HG02938 (cell line): ENCODE results near the gene PRRT1.

Experiments used
- ATAC-seq: cut with Tn5 transposase; IDR thresholded peaks from one replicate; pipeline ENCODE4 v1.9.1; 2021; ENCODE audit warnings: mild to moderate bottlenecking, moderate library complexity; ENCODE audit not compliant: unreplicated experiment

Gene PRRT1

DNA sequence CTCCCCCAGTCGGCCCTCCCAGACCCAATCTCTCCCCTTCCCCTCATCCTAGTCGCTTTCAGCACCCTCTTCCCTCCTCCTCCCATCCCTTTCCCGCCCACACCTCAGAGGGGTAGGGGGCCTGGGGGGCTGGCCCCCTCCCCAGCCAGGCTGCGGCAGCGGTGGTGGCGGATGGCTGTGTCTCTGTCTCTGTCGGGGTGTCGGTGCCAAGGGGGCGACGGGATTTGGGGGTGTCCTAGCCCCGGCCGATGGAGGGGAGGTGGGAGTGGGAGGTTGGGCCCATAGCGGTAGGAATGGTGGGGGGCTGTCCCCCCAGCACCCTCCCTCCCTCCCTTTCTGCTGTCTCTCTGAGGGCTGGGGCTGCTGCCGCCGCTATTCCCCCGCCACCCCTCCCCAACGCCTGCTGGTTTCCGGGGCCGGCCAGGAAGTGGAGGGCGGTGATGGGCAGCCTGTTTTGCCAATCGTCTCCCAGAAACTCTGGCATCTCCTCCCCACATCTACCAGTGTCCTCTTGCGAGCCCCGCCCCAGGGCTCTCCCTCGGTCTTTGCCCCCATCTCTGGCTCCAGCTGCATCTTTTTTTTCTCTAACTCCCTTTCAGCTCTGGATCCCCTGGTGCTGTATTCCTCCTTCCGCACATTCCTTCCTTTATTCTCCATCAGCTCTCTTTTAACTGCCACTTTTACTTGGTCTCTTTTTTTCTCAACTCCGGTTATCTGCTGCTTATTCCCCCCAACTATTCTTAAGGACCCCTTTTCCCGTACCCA, 24.2 kb upstream of the PRRT1 start, which contains the start of gene AGPAT1:
Gene AGPAT1 (minus strand): TSS at position 374 of the 765 bp plus-strand sequence. CDS start 4,588 bp downstream, outside the sequence.
- no peak for ATAC-seq

GRCh38 chr6:32175322-32175710, 23.6 kb upstream of the PRRT1 start:
- ATAC-seq, result no peak

GRCh38 chr6:32174416-32174815, 22.7 kb upstream of the PRRT1 start:
- ATAC-seq, result no peak

- ATAC-seq, result no peak
Measured at GRCh38 chr6:32173051-32173727, 21.4 kb upstream of the PRRT1 start.

DNA sequence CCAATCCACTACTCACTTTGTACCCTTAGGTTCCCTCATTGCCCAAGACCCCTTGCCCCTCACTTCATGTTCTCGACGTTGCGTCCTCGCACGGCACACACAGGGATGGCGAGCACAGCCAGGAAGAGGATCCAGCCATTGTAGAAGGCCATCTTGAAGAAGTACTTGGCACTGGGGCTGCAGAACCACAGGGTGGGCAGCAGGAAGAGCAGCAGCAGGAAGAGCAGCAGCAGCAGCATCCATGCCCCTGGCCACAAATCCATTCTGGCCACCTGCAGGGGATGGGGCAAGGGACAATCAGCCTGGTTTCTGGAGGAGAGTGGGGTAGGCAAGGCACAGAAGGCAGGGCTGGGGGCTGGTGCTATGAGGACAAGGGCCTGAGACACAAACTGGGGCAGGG, 19.5 kb upstream of the PRRT1 start:
- ATAC-seq, result no peak

DNA sequence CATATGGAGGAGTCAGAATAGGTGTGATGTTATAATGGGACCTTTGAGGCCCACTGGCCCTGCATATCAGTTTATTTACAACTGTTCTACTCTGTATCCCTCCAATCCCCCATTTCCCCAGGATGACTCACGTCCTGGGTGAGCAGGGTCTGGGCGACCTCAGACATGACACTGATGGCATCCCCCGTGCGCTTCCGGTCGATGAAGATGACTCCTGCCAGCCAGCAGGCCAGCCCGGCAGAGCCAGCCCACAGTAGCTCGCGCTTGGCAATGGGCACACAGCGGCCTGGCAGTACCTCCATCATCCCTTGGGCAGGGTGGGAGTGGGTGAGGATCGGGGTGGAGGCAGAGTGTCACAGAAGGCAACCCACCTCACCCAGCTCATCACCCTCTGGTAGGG, 18.6 kb upstream of the PRRT1 start:
- no peak for ATAC-seq

DNA sequence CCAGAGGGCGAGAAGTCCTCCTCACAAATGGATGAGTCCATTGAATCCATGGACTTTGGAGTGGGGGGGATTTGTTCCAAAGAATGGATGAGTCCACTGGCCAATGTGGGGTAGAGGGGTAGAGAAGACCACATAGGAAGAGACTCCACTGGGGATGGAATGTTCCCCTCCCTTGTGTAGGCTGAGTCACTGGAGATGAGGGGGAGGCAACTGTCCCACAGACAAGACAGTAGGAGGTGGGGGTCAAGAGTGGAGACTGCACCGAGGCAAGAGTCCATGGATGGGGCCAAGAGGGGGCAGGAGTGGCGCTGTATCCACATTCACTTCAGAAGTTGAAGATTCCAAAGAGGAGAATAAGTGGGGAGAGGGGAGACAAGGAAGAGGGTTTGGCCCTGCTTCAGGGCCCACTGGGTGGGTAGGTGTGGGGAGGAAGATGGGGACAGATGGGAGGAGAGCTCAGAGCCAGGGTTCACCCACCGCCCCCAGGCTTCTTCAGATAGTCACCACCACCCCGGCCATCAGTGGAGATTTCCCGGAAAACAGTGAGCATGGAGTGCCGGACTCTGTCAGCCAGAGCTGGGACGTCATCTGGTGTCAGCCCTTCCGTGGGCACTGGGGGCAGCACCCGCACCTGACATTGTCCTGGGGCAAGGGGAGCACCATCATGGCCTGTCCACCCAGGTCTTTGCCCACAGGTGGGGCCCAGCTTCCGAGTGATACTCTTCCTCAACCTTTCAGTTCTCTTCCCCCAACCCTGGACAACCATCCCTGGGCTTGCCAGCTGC, 17.3 kb upstream of the PRRT1 start:
- no peak for ATAC-seq

DNA sequence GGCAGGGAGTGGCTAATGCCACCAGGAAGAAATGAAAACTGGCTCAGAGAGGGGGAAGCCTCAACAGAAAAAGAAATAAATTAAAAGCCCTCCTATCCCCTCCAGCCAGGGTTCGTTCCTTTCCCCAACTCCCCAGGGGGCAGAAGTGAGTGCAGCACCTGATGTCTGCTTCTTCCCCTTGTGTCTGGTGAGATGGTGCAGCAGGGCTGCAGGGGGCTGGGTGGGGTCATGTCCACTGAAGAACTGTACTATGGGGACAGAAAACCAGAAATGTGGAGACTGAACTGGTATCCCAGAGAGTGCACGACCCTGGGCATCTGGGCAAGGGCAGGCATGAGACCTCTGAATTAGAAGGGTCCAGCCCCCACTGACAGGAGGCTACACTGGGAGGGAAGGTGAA, 16.6 kb upstream of the PRRT1 start:
- no peak for ATAC-seq

DNA sequence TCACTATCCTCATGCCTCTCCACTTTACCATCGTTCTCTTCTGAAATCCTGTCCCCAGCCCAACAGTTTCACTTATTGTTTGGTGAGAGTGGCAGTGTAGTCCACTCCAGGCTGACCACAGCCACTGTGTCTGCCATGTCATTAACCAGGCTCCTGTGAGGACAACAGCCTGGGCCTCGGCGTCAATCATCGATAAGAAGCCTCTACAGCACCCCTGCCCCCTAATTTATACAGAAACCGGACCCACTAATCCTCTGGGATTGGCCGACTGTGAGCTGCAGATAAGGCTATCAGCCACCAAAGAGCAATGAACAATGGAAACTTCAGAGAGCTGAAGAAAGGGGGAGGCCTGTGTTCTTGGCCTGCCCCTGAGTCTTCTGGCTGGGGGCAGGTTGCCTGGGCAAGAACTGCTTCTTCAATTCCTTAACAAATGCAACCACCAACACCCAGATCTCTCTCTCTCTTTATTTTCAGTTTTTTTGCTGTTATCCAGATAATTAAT, 16.1 kb upstream of the PRRT1 start:
- ATAC-seq, result no peak

- no peak for ATAC-seq
Measured at GRCh38 chr6:32167154-32167760, 15.5 kb upstream of the PRRT1 start.

DNA sequence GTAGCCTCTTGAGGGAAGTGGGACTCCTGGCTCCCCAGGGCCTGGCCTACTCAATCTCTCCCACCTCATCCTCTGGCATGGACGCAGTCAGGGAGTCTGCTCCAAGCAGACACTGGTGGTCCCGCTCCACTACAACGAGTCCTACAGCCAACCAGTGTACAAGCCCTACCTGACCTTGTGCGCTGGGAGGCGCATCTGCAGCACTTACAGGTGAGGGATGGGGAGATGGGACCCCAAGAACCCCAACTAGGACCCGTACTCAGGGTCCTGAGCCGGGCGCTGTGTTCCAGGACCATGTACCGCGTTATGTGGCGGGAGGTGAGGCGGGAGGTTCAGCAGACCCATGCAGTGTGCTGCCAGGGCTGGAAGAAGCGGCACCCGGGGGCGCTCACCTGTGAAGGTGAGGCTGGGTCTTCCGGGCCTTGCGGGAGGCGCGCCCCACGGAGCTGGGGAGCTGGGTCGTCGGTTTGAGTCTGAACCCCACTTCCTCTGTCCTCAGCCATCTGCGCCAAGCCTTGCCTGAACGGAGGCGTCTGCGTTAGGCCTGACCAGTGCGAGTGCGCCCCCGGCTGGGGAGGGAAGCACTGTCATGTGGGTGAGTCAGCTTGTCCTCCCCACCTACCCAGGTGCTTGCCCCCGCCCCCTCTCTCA, 14.8 kb upstream of the PRRT1 start:
- no peak for ATAC-seq

DNA sequence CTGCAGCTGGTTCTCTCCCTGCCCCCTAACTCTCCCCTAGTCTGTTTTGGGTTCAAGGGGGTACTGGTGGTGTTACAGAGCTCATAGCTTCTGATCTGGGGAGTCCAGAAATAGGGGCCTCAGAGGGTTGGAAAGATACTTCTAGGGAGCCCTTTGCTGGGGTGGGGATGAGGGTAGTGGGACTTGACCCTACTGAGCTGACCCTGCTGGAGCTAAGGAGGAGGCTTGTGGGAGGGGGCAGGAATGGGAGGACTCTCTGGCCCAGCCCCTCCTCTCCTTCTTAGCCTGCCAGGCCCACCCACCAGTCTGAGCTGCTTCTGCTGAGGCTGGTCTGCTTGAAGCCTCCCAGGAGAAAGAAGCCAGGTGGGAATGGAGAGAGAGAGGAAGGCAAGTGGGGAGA, 12.6 kb upstream of the PRRT1 start, which contains the start of gene EGFL8:
Gene EGFL8 (plus strand): TSS at position 301 of the 400 bp plus-strand sequence. CDS start 1,571 bp downstream, outside the sequence.
- ATAC-seq, result no peak

DNA sequence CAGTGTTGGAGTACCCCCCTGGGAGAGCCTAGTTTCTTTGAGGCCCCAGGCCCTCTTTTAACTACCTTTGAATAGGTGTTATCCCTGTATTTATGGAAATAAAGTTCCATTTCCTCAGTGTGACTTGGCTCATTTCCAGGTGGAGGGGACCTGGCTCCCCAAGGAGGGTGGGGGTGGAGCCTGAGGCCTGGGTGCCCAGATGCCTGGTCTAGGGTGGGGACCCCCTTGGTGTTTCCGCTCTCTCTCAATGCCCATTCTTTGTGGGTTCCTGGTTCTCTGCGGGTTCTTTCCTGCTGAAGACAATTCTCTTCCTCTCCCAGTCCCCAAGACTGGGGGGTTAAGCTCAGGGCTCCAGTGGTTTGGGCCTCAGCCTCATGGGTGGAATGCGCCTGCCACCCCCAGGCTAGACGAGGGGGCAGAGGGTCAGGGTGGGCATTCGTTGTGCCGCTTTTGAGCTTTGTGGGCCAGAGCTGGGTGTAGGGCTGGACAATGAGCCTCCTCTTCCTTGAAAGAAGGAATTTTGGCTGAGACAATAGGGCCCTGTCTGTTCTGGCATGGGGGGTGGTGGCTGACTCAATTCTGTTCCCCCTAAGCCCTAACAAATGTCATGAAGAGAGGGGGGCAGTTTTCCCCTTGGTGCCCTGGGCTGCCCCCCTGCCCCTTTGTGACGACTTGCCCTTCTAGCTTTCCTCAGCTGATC, 12.0 kb upstream of the PRRT1 start:
- ATAC-seq, result no peak

DNA sequence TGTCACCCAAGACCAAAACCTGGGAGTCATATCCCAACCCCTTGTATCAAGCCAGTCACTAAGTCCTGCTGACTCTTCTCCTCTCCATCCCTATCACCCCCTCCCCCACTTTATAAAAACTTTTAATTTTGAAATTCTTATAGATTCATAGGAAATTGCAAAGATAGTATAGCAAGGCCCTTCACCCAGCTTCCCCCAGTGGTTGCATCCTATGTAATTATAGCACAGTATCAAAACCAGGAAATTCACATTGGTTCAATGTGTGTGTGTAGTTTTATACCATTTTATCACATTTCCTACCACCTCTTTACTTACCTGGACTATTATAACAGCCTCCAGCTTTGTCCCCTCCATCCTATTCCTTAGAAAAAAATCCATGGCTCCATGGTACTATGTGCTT, 6.3 kb upstream of the PRRT1 start:
- no peak for ATAC-seq

DNA sequence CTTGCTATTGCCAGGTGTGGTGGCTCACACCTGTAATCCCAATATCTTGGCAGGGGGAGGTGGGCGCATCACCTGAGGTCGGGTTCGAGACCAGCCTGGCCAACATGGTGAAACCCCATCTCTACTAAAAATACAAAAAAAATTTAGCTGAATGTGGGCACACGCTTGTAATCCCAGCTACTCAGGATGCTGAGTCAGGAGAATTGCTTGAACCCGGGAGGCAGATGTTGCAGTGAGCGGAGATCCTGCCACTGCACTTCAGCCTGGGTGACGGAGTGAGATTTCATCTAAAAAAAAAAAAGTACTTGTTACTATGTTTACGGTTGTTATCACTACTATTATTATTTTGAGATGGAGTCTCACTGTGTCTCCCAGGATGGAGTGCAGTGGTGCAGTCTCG, 5.2 kb upstream of the PRRT1 start:
- ATAC-seq, result no peak

- no peak for ATAC-seq
Measured at GRCh38 chr6:32154514-32155161, 2.9 kb upstream of the PRRT1 start.

DNA sequence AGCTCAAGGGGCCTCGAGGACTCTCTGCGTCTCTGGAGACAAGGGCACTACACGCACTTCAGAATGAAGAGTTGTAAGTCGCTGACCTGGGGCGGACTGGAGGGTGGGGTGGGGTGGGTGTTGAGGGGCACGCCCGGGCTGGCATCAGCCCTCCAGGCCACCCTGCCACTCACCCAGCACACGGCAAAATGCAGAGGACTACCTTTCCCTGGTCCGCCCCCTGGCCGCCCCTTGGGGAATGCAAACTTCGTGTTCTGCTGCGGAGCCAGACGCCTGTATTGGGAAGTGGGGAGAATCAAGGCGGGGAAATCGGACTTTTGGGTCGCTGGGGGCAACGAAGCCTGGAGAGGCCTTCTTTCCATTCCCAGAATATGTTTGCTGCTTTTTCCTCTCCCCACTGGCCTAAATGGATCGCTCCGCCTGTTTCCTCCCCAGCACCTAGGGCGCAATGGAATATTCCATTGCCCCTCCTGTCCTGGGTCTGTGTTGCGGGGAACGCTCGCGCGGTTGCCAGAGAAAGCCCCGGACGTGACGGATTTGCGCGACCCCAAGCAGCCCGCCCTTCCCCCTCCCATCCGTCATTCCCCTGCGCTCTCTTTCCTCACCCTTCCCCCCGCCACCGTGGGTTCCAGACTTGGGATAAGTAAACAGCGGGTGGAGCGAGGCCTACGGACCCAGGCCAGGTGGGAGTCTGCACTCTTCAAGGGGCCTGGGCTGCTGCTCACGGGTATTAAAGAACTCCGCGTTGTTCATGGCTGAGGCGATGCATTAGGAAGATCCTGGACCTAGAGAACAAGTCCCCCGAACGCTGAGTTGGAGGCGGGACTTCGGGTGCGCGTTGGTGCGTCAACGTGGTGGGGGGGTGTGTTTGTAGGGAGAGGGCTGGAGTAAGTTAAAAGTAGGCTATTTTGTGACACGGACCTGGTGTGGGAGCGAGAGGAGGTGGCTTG, 2.1 kb upstream of the PRRT1 start, which contains the start of gene PPT2:
Gene PPT2 (plus strand): TSS at position 578 of the 950 bp plus-strand sequence. CDS start 454 bp downstream, outside the sequence.
- ATAC-seq, result no peak
